Measurements from ENCODE around the gene MORC3. TPM values are rescaled to one million over a fixed set of nuclear protein-coding genes. Genes with fewer than 3 reads are reported as not detected.
"Not testable (repeated sequence)": the region's sequence is repeated elsewhere in the genome, so short reads cannot be mapped to it uniquely, and the experiment has no call there.

Gene MORC3
- total RNA-seq, 1 experiment from 2014 or later: 13.8 TPM

DNA sequence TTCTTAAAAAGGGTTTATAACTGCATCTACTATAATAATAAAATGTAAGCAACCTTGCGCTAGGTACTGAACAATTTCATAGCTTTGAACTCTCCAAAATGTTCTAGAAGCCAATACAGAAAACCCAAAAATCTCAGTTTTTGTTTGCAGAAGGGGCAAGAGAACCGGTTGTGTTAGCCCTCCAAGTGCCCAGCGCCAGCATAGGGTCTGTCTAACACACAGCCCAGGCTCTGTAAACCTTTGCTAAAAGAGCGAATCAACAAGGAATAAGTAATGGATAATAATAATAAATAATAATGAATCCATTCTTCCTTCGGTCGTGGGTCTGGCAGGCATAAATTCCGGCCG lies 64.9 kb downstream of the MORC3 start:
- Histone ChIP-seq H3K9me2 (replicated peaks; ENCODE audit: insufficient read depth, low read length) (no peaks in the 10 kb centered on the region), H2AFZ (ENCODE audit: low read length) (no peak overlapping the region), H3K4me1 (ENCODE audit: low read length) (peaks cover 9% of the 10 kb centered on the region), H3K4me2 (ENCODE audit: low read depth, low read length, poor library complexity, severe bottlenecking) (no peak overlapping the region), H3K79me2 (ENCODE audit: low read length) (peaks cover 18% of the 10 kb centered on the region), H3K27me3 (ENCODE audit: low read length) (no peaks in the 10 kb centered on the region), H3K36me3 (ENCODE audit: insufficient read depth, low read length) (peaks cover 4% of the 10 kb centered on the region; the same call in 1 of the 2 replicates), H3K9me3 (ENCODE audit: low read length) (no peaks in the 10 kb centered on the region), H3K9ac (ENCODE audit: low read length) (no peak overlapping the region), H3K27ac (ENCODE audit: low read length) (no peak overlapping the region), H3K4me3 (ENCODE audit: low read length) (no peak overlapping the region), H4K20me1 (ENCODE audit: insufficient read depth, low read depth, low read length) (no peaks in the 10 kb centered on the region)
- no peak for DNase-seq

DNA sequence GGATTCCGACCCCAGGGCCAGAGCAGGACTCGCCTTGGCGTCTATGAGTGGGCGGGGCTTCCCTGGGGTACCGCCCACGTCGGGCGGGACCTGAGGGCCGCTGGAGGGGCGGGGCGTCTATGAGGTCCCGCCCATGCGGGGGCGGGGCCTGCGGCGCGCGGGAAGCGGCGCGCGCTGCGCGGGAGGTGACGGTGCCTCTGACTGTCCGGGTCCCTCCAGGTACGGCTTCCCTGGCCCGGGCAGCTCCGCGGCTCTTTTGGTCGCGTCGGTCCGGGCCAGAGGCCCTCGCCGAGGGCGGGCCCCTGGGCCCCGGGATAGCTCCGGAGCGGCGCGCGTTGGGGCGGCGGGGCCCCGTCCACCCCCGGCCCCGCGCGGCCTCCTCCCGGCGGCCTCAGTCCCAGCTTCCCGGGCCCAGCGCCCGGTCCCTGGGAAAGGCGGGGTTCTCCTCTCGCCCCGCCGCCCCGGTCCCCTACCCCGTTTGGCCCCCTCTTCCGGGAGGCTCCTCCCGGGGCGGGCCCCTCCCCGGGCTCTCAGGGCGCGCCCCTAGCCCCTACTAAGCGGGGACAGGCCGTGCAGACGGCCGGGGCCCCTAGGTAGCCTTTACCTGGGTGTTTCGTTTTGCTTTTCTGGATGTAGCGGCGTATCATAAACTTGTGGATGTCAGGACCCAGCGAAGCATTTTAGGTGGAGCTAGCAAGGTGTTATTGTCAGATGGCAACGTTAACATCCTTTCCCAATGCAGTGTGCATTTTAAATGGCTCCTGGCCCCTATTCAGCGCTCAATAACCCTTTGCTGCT lies 65.4 kb downstream of the MORC3 start, which contains the start of gene CHAF1B:
TSS of gene CHAF1B (plus strand) at position 160 of the 798 bp plus-strand sequence. CDS start 745 bp downstream, outside the sequence.
- peak within 1 kb of the TSS; percentile 30; the same call in 1 of the 2 replicates for H3K27ac ChIP-seq (ENCODE audit: low read length)
- no peaks in the 10 kb centered on the region for H4K20me1 ChIP-seq (ENCODE audit: insufficient read depth, low read depth, low read length)
- peak within 1 kb of the TSS; percentile 82 for H3K9ac ChIP-seq (ENCODE audit: low read length)
- peak within 1 kb of the TSS; percentile 79 for H3K4me2 ChIP-seq (ENCODE audit: low read depth, low read length, poor library complexity, severe bottlenecking)
- no peaks in the 10 kb centered on the region for H3K9me2 ChIP-seq (replicated peaks; ENCODE audit: insufficient read depth, low read length)
- H3K4me1 ChIP-seq (ENCODE audit: low read length): peaks cover 9% of the 10 kb centered on the region
- peaks cover 4% of the 10 kb centered on the region; the same call in 1 of the 2 replicates for H3K36me3 ChIP-seq (ENCODE audit: insufficient read depth, low read length)
- peak within 1 kb of the TSS; percentile 70 for H3K4me3 ChIP-seq (ENCODE audit: low read length)
- no peaks in the 10 kb centered on the region for H3K27me3 ChIP-seq (ENCODE audit: low read length)
- H2AFZ ChIP-seq (ENCODE audit: low read length): peak within 1 kb of the TSS; percentile 37; the same call in 1 of the 2 replicates
- no peaks in the 10 kb centered on the region for H3K9me3 ChIP-seq (ENCODE audit: low read length)
- peak; percentile 92 for DNase-seq
- H3K79me2 ChIP-seq (ENCODE audit: low read length): peaks cover 18% of the 10 kb centered on the region

DNA sequence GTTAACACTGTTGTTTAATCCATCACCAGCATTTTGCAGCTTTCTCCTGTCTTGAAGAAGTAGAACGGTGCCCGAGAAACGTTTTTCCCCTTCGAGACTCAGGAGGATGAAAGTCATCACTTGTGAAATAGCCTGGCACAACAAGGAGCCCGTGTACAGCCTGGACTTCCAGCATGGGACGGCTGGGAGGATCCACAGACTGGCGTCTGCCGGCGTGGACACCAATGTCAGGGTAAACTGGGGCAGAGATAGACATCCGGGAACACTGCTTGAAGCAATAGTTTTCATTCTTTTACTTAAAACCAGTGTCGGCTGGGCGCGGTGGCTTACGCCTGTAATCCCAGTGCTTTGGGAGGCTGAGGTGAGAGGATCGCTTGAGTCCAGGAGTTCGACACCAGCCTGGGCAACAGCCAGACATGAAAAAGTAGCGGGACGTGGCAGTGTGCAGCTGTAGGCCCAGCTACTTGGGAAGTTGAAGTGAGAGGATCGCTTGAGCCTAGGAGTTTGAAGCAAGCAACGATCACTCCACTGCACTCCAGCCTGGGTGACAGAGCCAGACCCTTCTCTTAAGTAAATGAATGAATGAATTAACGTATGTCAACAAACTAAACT lies 66.1 kb downstream of the MORC3 start:
- peak overlapping the region; percentile 79 for H3K4me2 ChIP-seq (ENCODE audit: low read depth, low read length, poor library complexity, severe bottlenecking)
- DNase-seq: no peak
- H3K4me1 ChIP-seq (ENCODE audit: low read length): peaks cover 9% of the 10 kb centered on the region
- peak overlapping the region; percentile 82 for H3K9ac ChIP-seq (ENCODE audit: low read length)
- H3K36me3 ChIP-seq (ENCODE audit: insufficient read depth, low read length): peaks cover 10% of the 10 kb centered on the region
- no peaks in the 10 kb centered on the region for H4K20me1 ChIP-seq (ENCODE audit: insufficient read depth, low read depth, low read length)
- peak overlapping the region; percentile 70 for H3K4me3 ChIP-seq (ENCODE audit: low read length)
- no peaks in the 10 kb centered on the region for H3K9me3 ChIP-seq (ENCODE audit: low read length)
- no peaks in the 10 kb centered on the region for H3K27me3 ChIP-seq (ENCODE audit: low read length)
- peaks cover 18% of the 10 kb centered on the region for H3K79me2 ChIP-seq (ENCODE audit: low read length)
- H3K9me2 ChIP-seq (replicated peaks; ENCODE audit: insufficient read depth, low read length): no peaks in the 10 kb centered on the region
- peak overlapping the region; percentile 37; the same call in 1 of the 2 replicates for H2AFZ ChIP-seq (ENCODE audit: low read length)
- H3K27ac ChIP-seq (ENCODE audit: low read length): no peak overlapping the region

DNA sequence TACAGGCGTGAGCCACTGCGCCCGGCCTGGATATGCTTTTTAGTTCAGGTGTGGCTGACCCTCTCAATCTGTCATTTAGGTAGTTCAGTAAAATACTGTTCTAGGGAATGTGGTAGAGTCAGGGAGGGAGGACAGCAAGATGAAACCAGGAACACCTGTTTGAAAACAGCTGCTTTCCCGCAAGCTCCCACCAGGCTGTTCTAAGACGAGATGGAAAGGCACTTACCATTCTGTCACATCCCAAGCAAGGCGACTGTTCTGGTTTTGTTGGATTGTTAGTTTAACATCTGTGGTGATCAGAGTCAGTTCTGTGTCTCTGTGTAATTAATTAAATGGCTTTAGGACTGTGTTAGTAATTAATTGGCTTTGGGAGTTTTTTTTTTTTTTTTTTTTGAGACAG lies 68.1 kb downstream of the MORC3 start:
- Histone ChIP-seq H3K4me1 (ENCODE audit: low read length) (peaks cover 9% of the 10 kb centered on the region), H2AFZ (ENCODE audit: low read length) (no peak overlapping the region), H3K27ac (ENCODE audit: low read length) (no peak overlapping the region), H3K4me3 (ENCODE audit: low read length) (no peak overlapping the region), H3K9me3 (ENCODE audit: low read length) (no peaks in the 10 kb centered on the region), H3K9me2 (replicated peaks; ENCODE audit: insufficient read depth, low read length) (no peaks in the 10 kb centered on the region), H3K9ac (ENCODE audit: low read length) (no peak overlapping the region), H3K36me3 (ENCODE audit: insufficient read depth, low read length) (peaks cover 12% of the 10 kb centered on the region), H3K27me3 (ENCODE audit: low read length) (no peaks in the 10 kb centered on the region), H3K4me2 (ENCODE audit: low read depth, low read length, poor library complexity, severe bottlenecking) (no peak overlapping the region), H4K20me1 (ENCODE audit: insufficient read depth, low read depth, low read length) (no peaks in the 10 kb centered on the region), H3K79me2 (ENCODE audit: low read length) (peaks cover 18% of the 10 kb centered on the region)
- DNase-seq: no peak

DNA sequence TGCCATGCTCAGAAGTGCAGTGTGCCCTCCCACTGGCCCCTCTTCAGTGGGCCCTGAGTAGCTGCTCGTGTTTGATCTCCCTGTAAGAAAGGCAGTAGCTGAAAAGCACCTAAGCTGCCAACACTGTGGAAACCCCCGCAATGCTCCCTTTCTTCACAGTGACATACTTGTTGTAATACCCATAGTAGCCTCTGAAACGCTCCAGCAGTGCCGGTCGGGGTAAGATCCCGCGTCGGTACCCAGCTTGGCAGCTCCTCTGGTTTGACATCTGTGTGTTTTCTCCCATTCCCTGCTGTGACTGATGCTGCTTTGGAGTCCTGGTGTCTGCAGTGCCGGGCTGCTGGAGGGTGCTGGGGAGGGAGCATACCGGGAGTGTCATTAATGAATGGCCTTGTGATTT lies 68.8 kb downstream of the MORC3 start:
- H2AFZ ChIP-seq (ENCODE audit: low read length): no peak overlapping the region
- no peak overlapping the region for H3K27ac ChIP-seq (ENCODE audit: low read length)
- H3K36me3 ChIP-seq (ENCODE audit: insufficient read depth, low read length): peaks cover 12% of the 10 kb centered on the region
- H3K4me3 ChIP-seq (ENCODE audit: low read length): no peak overlapping the region
- peaks cover 9% of the 10 kb centered on the region for H3K4me1 ChIP-seq (ENCODE audit: low read length)
- H4K20me1 ChIP-seq (ENCODE audit: insufficient read depth, low read depth, low read length): no peaks in the 10 kb centered on the region
- H3K9me3 ChIP-seq (ENCODE audit: low read length): no peaks in the 10 kb centered on the region
- H3K9me2 ChIP-seq (replicated peaks; ENCODE audit: insufficient read depth, low read length): no peaks in the 10 kb centered on the region
- H3K79me2 ChIP-seq (ENCODE audit: low read length): peaks cover 18% of the 10 kb centered on the region
- H3K9ac ChIP-seq (ENCODE audit: low read length): no peak overlapping the region
- no peaks in the 10 kb centered on the region for H3K27me3 ChIP-seq (ENCODE audit: low read length)
- DNase-seq: no peak
- H3K4me2 ChIP-seq (ENCODE audit: low read depth, low read length, poor library complexity, severe bottlenecking): no peak overlapping the region

DNA sequence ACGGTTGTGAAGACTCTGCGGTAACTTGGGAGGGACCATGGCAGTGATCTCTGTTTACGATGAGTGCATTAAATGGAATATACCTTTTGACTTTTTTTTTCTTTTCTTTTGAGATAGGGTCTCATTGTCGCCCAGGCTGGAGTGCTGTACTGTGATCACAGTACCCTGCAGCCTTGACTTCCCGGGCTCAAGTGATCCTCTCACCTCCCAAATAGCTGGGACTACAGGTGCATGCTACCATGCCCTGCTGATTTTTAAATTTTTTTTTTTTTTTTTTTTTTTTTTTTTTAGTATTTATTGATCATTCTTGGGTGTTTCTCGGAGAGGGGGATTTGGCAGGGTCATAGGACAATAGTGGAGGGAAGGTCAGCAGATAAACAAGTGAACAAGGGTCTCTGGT lies 71.7 kb downstream of the MORC3 start:
- H3K9ac ChIP-seq (ENCODE audit: low read length); H3K4me3 ChIP-seq (ENCODE audit: low read length): not testable (repeated sequence)
- peaks cover 12% of the 10 kb centered on the region for H3K36me3 ChIP-seq (ENCODE audit: insufficient read depth, low read length)

DNA sequence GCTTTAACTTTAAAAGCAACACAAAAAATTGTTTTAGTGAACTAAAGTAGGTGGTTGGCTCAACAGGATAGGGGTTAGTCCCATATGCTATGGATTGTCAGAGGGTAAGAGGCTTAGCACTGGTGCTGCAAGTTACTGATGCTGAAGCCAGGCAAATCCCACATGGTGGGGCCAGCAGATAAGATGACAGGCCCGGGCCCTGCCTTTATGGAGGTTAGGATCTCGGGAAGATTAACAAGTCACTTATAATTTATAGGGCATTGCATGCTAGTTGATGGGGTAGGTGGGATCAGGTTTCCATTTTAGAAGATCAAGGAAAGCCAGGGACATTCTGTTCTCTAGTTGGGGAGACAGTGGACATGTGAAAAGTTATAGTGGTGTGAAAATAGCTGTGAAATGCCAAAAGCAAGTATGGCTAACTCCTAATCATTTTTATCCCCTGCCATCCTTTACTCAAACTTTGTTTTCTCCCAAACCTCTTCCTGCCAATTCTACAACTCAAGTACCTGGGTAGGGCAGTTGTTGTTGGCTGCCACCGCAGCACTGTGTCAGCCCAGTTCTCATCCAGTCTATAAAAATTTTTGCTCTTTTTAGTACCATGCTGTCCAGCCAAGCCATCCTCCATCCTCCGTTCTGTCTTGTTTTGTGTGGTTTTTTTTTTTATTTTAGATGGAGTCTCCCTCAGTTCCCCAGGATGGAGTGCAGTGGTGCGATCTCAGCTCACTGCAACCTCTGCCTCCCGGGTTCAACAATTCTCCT lies 75.5 kb downstream of the MORC3 start:
- Histone ChIP-seq H3K79me2 (ENCODE audit: low read length) (no peaks in the 10 kb centered on the region), H3K27ac (ENCODE audit: low read length) (no peak overlapping the region), H3K4me1 (ENCODE audit: low read length) (no peaks in the 10 kb centered on the region), H3K9me2 (replicated peaks; ENCODE audit: insufficient read depth, low read length) (no peaks in the 10 kb centered on the region), H3K9ac (ENCODE audit: low read length) (no peak overlapping the region), H4K20me1 (ENCODE audit: insufficient read depth, low read depth, low read length) (no peaks in the 10 kb centered on the region), H3K4me2 (ENCODE audit: low read depth, low read length, poor library complexity, severe bottlenecking) (no peak overlapping the region), H3K27me3 (ENCODE audit: low read length) (no peaks in the 10 kb centered on the region), H3K9me3 (ENCODE audit: low read length) (no peaks in the 10 kb centered on the region), H3K36me3 (ENCODE audit: insufficient read depth, low read length) (peaks cover 8% of the 10 kb centered on the region; the same call in 1 of the 2 replicates), H2AFZ (ENCODE audit: low read length) (no peak overlapping the region), H3K4me3 (ENCODE audit: low read length) (no peak overlapping the region)
- no peak for DNase-seq

More for the DNA sequence above, 71.7 kb downstream of the MORC3 start:
- not testable (repeated sequence) for H3K9me2 ChIP-seq (replicated peaks; ENCODE audit: insufficient read depth, low read length); H4K20me1 ChIP-seq (ENCODE audit: insufficient read depth, low read depth, low read length); H3K4me1 ChIP-seq (ENCODE audit: low read length); H2AFZ ChIP-seq (ENCODE audit: low read length); H3K9me3 ChIP-seq (ENCODE audit: low read length); DNase-seq; H3K27ac ChIP-seq (ENCODE audit: low read length); H3K27me3 ChIP-seq (ENCODE audit: low read length); H3K79me2 ChIP-seq (ENCODE audit: low read length); H3K4me2 ChIP-seq (ENCODE audit: low read depth, low read length, poor library complexity, severe bottlenecking)

DNA sequence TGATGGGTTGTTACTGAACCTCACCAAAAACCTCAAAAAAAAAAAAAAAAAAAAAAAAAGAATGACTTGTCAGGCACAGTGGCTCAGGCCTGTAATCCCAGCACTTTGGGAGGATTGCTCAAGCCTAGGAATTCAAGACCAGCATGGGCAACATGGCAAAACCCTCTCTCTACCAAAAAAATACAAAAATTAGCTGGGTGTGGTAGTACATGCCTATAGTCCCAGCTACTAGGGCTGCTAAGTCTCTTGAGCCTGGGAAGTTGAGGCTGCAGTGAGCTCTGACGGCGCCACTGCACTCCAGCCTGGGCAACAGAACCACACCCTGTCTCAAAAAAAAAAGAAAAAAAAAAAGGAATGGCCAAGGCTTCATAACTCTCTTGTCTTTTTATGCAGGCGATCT lies 76.3 kb downstream of the MORC3 start:
- Histone ChIP-seq H3K4me2 (ENCODE audit: low read depth, low read length, poor library complexity, severe bottlenecking) (no peak overlapping the region), H3K36me3 (ENCODE audit: insufficient read depth, low read length) (peaks cover under 1% of the 10 kb centered on the region; the same call in 1 of the 2 replicates), H3K4me1 (ENCODE audit: low read length) (no peaks in the 10 kb centered on the region), H2AFZ (ENCODE audit: low read length) (no peak overlapping the region), H3K4me3 (ENCODE audit: low read length) (no peak overlapping the region), H3K27ac (ENCODE audit: low read length) (no peak overlapping the region), H3K9ac (ENCODE audit: low read length) (no peak overlapping the region), H3K27me3 (ENCODE audit: low read length) (no peaks in the 10 kb centered on the region), H3K9me2 (replicated peaks; ENCODE audit: insufficient read depth, low read length) (no peaks in the 10 kb centered on the region), H4K20me1 (ENCODE audit: insufficient read depth, low read depth, low read length) (no peaks in the 10 kb centered on the region), H3K79me2 (ENCODE audit: low read length) (no peaks in the 10 kb centered on the region), H3K9me3 (ENCODE audit: low read length) (no peaks in the 10 kb centered on the region)
- DNase-seq: no peak

All from Karpas-422 (cell line).